Trophoblast cell (in vitro differentiated cells and primary cell): ENCODE results near the gene EVI5.

Experiments
- DNase-seq, 2 donors: peaks; one replicate each; pipeline ENCODE4 v3.0.0-alpha.2; 2016
- H2AFZ ChIP-seq: 2 replicates; pipeline ENCODE4 v1.6.1; 2013; ENCODE audit warnings: low read length, moderate library complexity, mild to moderate bottlenecking; ENCODE audit not compliant: insufficient read depth, poor library complexity
- H2AK5ac ChIP-seq: 2 replicates; pipeline ENCODE4 v1.6.1; 2013; ENCODE audit warnings: mild to moderate bottlenecking, low read length
- H2BK120ac ChIP-seq: 2 replicates; pipeline ENCODE4 v1.6.1; 2013; ENCODE audit warnings: low read length, mild to moderate bottlenecking, moderate library complexity; ENCODE audit not compliant: insufficient read depth, poor library complexity
- H2BK12ac ChIP-seq: 2 replicates; pipeline ENCODE4 v1.6.1; 2013; ENCODE audit warnings: mild to moderate bottlenecking, low read length, moderate library complexity
- H2BK5ac ChIP-seq: 2 replicates; pipeline ENCODE4 v1.6.1; 2013; ENCODE audit warnings: low read length, low read depth, moderate library complexity, mild to moderate bottlenecking; ENCODE audit not compliant: poor library complexity
- H3K14ac ChIP-seq: 2 replicates; pipeline ENCODE4 v1.6.1; 2013; ENCODE audit warnings: mild to moderate bottlenecking, low read length
- H3K18ac ChIP-seq: 2 replicates; pipeline ENCODE4 v1.6.1; 2013; ENCODE audit warnings: mild to moderate bottlenecking, low read length
- H3K23ac ChIP-seq: 2 replicates; pipeline ENCODE4 v1.6.1; 2013; ENCODE audit warnings: low read length
- H3K27ac ChIP-seq: 2 replicates; pipeline ENCODE4 v1.5.1; 2013; ENCODE audit warnings: low read depth, mild to moderate bottlenecking, inconsistent platforms, low read length, moderate library complexity
- H3K27me3 ChIP-seq: 2 replicates; pipeline ENCODE4 v1.6.1; 2013; ENCODE audit warnings: inconsistent platforms, mild to moderate bottlenecking, low read length, moderate library complexity; ENCODE audit not compliant: insufficient read depth
- H3K36me3 ChIP-seq, 2 experiments: 1 replicate in 1 of 2; 2 replicates in 1 of 2; pipeline ENCODE4 v1.6.1; 2013; ENCODE audit warnings: low read length in 2 of 2, mild to moderate bottlenecking in 2 of 2, moderate library complexity in 1 of 2; ENCODE audit not compliant: insufficient read depth in 2 of 2, control insufficient read depth in 1 of 2
- H3K4ac ChIP-seq: 2 replicates; pipeline ENCODE4 v1.6.1; 2013; ENCODE audit warnings: low read depth, mild to moderate bottlenecking, low read length, moderate library complexity
- H3K4me1 ChIP-seq, 2 experiments: 1 replicate in 1 of 2; 2 replicates in 1 of 2; pipeline ENCODE4 v1.6.1; 2013; ENCODE audit warnings: low read length in 2 of 2, mild to moderate bottlenecking in 2 of 2, moderate library complexity in 1 of 2; ENCODE audit not compliant: insufficient read depth in 2 of 2, control insufficient read depth in 1 of 2
- H3K4me2 ChIP-seq: 2 replicates; pipeline ENCODE4 v1.6.1; 2013; ENCODE audit warnings: inconsistent platforms, mild to moderate bottlenecking, low read length, moderate library complexity
- H3K4me3 ChIP-seq: 2 replicates; pipeline ENCODE4 v1.5.1; 2013; ENCODE audit warnings: mild to moderate bottlenecking, low read depth, low read length, inconsistent platforms
- H3K79me1 ChIP-seq: one replicate; pipeline ENCODE4 v1.6.1; 2013; ENCODE audit warnings: low read length
- H3K79me2 ChIP-seq: 2 replicates; pipeline ENCODE4 v1.6.1; 2013; ENCODE audit warnings: low read length, mild to moderate bottlenecking; ENCODE audit not compliant: control insufficient read depth, insufficient read depth, poor library complexity
- H3K9ac ChIP-seq: 2 replicates; pipeline ENCODE4 v1.6.1; 2013; ENCODE audit warnings: mild to moderate bottlenecking, low read length
- H3K9me3 ChIP-seq: 2 replicates; pipeline ENCODE4 v1.6.1; 2013; ENCODE audit warnings: low read depth, mild to moderate bottlenecking, control low read depth, inconsistent platforms, low read length; ENCODE audit not compliant: insufficient read depth
- H4K12ac ChIP-seq: 2 replicates; pipeline ENCODE4 v1.6.1; 2013; ENCODE audit warnings: low read depth, mild to moderate bottlenecking, low read length, moderate library complexity
- H4K8ac ChIP-seq: 2 replicates; pipeline ENCODE4 v1.6.1; 2013; ENCODE audit warnings: low read depth, mild to moderate bottlenecking, low read length, moderate library complexity
- H4K91ac ChIP-seq: one replicate; pipeline ENCODE4 v1.6.1; 2013; ENCODE audit warnings: low read depth, mild to moderate bottlenecking, low read length, moderate library complexity
- whole genome bisulfite sequencing: extraction: QIAGEN DNeasy Blood & Tissue Kit; methylation state at CpG from one replicate; pipeline ENCODE4 v1.1.7; 2013; ENCODE audit warnings: missing lambda C conversion rate; ENCODE audit not compliant: insufficient read length, insufficient coverage; ENCODE audit errors: extremely low coverage; 5-methylcytosine and 5-hydroxymethylcytosine counted together

The EVI5 gene

DNA sequence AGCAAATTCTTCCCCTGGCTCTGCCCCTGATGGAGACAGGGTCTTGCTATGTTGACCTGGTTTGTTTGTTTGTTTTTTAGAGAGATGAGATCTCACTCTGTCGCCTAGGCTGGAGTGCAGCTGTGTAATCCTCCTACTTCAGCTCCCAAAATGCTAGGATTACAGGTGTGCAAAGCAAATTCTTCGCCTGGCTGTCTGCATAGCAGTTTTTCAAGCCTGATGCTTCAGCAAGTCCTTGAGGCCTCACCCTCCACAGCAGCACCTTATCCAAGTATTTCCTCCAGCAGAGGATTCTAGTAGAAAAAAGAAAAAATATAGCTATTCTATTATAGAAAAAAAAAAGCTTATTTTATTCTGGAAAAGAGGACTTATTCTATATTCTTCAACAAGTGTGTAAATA, 31.8 kb upstream of the EVI5 start:
- Histone ChIP-seq H3K18ac (no peak overlapping the region), H3K4ac (no peak overlapping the region), H3K27me3 (no peaks in the 10 kb centered on the region), H3K9ac (no peak overlapping the region), H2AFZ (no peak overlapping the region), H3K4me2 (no peak overlapping the region), H4K8ac (no peak overlapping the region), H3K4me3 (no peak overlapping the region), H3K79me2 (no peaks in the 10 kb centered on the region), H2AK5ac (no peak overlapping the region), H3K36me3 (no peaks in the 10 kb centered on the region), H3K23ac (no peak overlapping the region), H3K79me1 (no peaks in the 10 kb centered on the region), H2BK5ac (no peak overlapping the region), H3K9me3 (no peaks in the 10 kb centered on the region), H2BK12ac (no peak overlapping the region), H4K91ac (no peak overlapping the region), H4K12ac (no peak overlapping the region), H3K4me1 (no peaks in the 10 kb centered on the region), H3K14ac (no peak overlapping the region), H2BK120ac (no peak overlapping the region), H3K27ac (no peak overlapping the region)
- no peak for DNase-seq
- WGBS, result no CpG with 5 or more reads among the region's 2 CpGs

GRCh38 chr1:92808381-92808780, 23.5 kb upstream of the EVI5 start:
- Histone ChIP-seq H3K4me1 (peaks cover 0 to 7% of the 10 kb centered on the region in 2 experiments), H4K8ac (peak overlapping the region; percentile 54), H3K4me3 (no peak overlapping the region), H3K23ac (no peak overlapping the region), H3K36me3 (no peaks in the 10 kb centered on the region), H3K79me2 (peaks cover 1% of the 10 kb centered on the region), H3K14ac (no peak overlapping the region), H2BK12ac (peak overlapping the region; percentile 49), H3K9ac (no peak overlapping the region), H3K27me3 (no peaks in the 10 kb centered on the region), H2AFZ (no peak overlapping the region), H4K12ac (no peak overlapping the region), H3K79me1 (peaks cover 6% of the 10 kb centered on the region), H4K91ac (no peak overlapping the region), H3K18ac (no peak overlapping the region), H2BK5ac (no peak overlapping the region), H3K4ac (no peak overlapping the region), H3K9me3 (no peaks in the 10 kb centered on the region), H2BK120ac (no peak overlapping the region), H3K4me2 (no peak overlapping the region), H2AK5ac (peak overlapping the region; percentile 79), H3K27ac (no peak overlapping the region)
- DNase-seq, result peak in 1 of 2 donors; percentile 60

GRCh38 chr1:92805216-92805615, 20.3 kb upstream of the EVI5 start:
- H4K91ac ChIP-seq, result peak overlapping the region; percentile 3
- no peak overlapping the region for H3K23ac ChIP-seq
- H3K18ac ChIP-seq, result no peak overlapping the region
- H3K79me2 ChIP-seq, result peaks cover 1% of the 10 kb centered on the region
- H3K9ac ChIP-seq, result no peak overlapping the region
- no peaks in the 10 kb centered on the region for H3K9me3 ChIP-seq
- H4K12ac ChIP-seq, result no peak overlapping the region
- H3K36me3 ChIP-seq, result no peaks in the 10 kb centered on the region
- no peak overlapping the region for H3K14ac ChIP-seq
- H3K4me2 ChIP-seq, result no peak overlapping the region
- peaks cover 6% of the 10 kb centered on the region for H3K79me1 ChIP-seq
- H3K4me3 ChIP-seq, result no peak overlapping the region
- WGBS, result no CpG with 5 or more reads among the region's 1 CpG
- H2BK12ac ChIP-seq, result no peak overlapping the region
- no peak overlapping the region for H2AK5ac ChIP-seq
- DNase-seq, result no peak
- H3K4me1 ChIP-seq, result peaks cover 0 to 5% of the 10 kb centered on the region in 2 experiments
- H3K27ac ChIP-seq, result peak overlapping the region; percentile 58
- peak overlapping the region; percentile 39 for H2BK120ac ChIP-seq
- H4K8ac ChIP-seq, result no peak overlapping the region
- no peak overlapping the region for H3K4ac ChIP-seq
- no peak overlapping the region for H2BK5ac ChIP-seq
- no peak overlapping the region for H2AFZ ChIP-seq
- H3K27me3 ChIP-seq, result no peaks in the 10 kb centered on the region

DNA sequence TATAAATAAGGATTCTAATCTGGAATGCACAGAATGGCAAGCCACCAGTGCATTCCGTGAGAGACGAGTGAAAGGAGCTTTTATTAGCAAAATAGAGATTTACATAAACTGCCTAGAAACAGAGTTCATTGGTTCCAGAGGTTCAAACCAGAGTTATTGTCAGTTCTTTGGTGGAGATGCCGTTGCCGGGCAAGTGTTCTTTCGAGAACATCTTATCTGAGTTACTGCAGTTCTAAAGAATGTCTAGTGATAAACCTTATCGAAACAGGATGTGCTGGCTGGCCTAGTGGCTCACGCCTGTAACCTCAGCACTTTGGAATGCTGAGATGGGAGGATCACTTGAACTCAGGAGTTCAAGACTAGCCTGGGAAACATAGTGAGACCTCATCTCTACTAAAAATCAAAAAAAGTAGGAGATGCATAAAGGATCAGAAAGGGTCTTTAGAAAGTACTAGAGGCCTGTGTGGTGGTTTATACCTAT, 19.9 kb upstream of the EVI5 start:
- Histone ChIP-seq H2AFZ (no peak overlapping the region), H3K79me2 (peaks cover 1% of the 10 kb centered on the region), H3K27ac (peak overlapping the region; percentile 58), H3K4me1 (peaks cover 0 to 3% of the 10 kb centered on the region in 2 experiments), H4K91ac (peak overlapping the region; percentile 3), H2BK12ac (no peak overlapping the region), H4K8ac (no peak overlapping the region), H3K14ac (no peak overlapping the region), H2AK5ac (no peak overlapping the region), H4K12ac (no peak overlapping the region), H3K23ac (no peak overlapping the region), H3K9ac (no peak overlapping the region), H3K4me2 (no peak overlapping the region), H3K9me3 (no peaks in the 10 kb centered on the region), H3K4me3 (no peak overlapping the region), H3K79me1 (peaks cover 3% of the 10 kb centered on the region), H3K36me3 (no peaks in the 10 kb centered on the region), H3K4ac (no peak overlapping the region), H3K27me3 (no peaks in the 10 kb centered on the region), H2BK5ac (no peak overlapping the region), H2BK120ac (peak overlapping the region; percentile 39), H3K18ac (no peak overlapping the region)
- whole genome bisulfite sequencing, result no CpG with 5 or more reads among the region's 7 CpGs
- peak; percentile 92 to 97 for DNase-seq
